GM18868 (cell line): ENCODE results near the gene TIAM2.
"Not testable (repeated sequence)": the region's sequence is repeated elsewhere in the genome, so short reads cannot be mapped to it uniquely, and the experiment has no call there.

ENCODE experiments used
- ATAC-seq: cut with Tn5 transposase; IDR thresholded peaks from one replicate; pipeline ENCODE4 v1.9.1; 2021; ENCODE audit warnings: mild to moderate bottlenecking, moderate library complexity; ENCODE audit not compliant: unreplicated experiment

TIAM2 gene

DNA sequence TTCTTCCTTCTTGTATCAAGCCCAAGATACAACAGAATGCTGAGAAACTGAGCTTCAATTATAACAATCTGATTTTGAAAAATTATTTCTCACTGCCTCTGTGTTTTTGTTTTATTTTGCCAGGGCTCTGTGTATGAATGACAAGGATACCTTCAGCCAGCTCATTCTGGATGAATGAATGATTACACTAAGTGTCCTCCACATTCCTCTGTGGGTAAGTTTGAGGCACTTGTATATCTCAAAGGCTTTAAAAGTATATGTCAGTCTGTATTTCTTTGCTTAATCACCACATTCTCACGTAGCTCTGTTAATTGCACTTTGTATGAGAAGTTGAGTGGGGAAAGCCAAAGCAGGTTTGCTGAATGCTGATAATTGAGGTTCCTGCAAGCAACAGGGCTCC lies 95.1 kb downstream of the TIAM2 start:
- ATAC-seq: no peak

DNA sequence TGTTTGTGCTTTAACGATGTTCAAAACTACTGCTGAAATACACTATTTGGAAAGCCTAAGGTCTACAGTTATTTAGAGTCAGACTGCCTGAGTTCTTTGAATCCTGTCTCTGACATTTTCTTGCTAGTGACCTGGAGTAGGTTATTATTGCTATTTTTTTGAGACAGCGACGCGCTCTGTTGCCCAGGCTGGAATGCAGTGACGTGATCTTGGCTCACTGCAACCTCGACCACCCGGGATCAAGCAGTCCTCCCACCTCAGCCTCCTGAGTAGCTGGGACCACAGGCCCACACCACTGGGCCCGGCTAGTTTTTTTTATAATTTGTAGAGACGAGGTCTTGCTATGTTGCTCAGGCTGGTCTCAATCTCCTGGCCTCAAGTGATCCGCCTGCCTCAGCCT lies 96.6 kb downstream of the TIAM2 start:
- no peak for ATAC-seq

DNA sequence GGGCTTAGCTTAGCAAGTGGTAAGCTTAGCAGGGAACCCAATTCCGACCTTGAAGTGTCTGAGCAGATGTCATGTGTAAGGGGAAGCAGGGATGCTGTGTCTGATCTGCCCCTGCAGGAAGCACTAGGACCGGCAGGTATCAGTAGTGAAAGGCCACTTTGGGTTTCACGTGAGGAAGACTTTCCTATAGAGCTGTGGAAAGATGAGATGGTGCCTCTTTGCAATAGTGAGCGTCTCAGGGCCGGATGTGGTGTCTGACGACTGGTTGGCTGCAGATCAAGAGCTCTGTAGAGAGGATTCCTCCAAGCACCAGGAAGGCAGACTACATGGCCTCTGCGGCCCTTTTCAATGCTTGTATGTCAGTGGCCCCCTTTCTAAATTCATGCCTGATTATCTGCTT lies 98.3 kb downstream of the TIAM2 start:
- ATAC-seq: no peak

DNA sequence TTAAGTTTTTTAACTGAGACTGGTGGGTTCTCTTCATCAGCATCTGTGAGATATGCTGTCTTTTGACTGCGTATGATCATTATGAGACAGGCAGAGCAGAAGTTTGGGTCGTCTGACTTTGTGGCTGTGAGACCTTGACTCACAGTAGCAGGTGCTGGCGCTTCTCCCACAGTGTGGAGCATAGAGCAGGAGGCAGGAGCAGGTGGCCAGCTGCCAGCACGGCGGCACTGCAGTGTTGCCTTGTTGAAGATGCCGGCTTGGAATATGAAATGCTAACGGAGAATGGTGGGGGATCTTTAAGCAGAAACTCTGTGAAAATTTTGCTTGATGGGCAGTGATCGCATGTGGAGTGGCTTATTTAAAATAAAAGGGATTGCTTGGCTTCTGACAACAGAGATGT lies 105.0 kb downstream of the TIAM2 start:
- ATAC-seq: no peak

DNA sequence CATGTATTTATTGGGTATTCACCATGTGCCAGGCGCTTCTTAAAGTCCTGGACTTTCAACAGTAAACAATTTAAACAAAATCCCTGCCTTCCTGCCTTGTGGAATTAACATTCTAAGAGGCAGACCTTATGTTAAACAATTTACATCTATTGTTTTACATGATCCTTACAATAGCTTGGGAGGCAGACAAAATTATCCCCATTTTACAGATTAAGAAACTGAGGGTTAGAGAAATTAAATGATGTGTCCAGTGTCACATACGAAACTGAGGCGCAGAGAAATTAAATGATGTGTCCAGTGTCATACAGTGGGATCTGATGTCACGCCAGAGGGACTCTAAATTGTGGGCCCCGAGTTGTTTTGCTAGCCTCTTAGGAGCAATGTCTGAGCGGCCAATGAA lies 105.5 kb downstream of the TIAM2 start:
- no peak for ATAC-seq

DNA sequence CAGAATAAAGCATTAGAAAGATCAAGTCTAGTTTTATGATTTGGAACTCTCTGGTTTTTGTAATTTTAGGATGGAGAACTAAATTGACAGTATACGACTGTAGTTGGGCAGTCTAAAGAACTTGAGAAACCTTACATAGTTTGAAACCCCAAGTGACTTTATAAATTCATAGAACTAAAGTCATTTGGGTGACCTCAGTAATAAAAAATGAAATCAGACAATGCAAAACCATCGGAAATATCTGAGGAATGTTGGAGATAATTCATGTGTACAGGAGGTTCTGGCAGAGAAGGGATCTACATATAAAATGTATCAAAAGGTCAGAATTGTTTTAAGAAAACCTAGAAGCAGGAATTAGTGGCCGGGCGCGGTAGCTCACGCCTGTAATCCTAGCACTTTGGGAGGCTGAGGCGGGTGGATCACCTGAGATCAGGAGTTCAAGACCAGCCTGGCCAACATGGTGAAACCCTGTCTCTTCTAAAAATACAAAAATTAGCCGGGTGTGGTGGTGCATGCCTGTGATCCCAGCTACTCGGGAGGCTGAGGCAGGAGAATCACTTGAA lies 108.0 kb downstream of the TIAM2 start:
- ATAC-seq: not testable (repeated sequence)

DNA sequence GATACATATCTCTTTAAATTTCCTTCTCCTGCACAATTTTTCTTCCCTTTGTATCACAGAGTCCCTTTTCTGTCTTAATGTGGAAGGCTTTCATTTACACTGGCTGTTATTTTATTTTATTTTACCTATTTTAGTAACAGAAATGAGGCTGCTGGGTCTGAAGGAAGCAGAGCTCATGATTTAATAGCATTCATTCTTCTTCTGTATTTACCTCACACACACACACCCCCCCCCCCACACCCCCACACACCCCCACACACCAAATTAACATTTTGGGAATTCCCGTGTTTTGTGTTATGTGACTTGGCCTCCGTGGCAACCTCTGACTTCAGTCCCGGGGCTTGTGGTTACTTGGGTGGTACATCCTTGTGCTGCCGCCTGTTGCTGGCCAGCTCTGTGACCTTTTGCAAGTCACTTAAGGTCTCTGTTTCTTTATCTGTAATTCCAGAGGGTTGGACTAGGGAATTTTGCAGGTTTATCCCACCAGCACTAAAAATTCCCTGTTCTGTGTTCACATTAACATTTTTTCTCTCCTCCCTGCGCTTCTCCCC lies 108.8 kb downstream of the TIAM2 start:
- no peak for ATAC-seq

DNA sequence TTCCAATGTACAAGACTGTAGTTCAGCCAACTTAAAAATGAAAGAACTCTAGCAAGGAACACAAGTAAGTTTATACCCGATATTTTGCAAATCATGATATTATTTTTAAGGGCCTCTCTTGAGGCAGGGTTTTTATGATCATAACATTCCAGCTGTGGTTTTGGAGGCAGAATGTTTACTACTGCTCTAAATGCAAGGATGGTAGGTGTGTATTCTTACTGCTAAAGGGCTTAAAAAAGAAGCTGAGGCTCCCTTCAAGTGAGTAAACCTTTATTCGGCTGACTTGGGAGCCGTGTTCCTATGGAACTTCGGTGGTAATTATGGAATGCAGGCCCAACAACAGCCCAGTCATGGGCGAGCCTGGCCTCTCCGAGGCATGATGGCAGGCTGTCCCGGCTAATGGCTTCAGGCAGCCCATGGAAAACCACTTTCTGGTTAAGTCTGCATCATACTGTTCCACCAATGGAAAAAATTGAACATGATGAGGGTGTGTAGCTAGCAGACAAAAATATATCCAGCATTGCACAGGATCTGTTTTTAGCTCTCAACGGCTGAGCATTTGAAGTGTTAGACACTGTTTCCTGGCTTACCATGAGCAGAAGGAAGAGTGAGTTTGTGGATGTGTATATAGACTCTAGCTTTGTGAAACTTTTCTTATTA lies 111.5 kb downstream of the TIAM2 start:
- no peak for ATAC-seq

DNA sequence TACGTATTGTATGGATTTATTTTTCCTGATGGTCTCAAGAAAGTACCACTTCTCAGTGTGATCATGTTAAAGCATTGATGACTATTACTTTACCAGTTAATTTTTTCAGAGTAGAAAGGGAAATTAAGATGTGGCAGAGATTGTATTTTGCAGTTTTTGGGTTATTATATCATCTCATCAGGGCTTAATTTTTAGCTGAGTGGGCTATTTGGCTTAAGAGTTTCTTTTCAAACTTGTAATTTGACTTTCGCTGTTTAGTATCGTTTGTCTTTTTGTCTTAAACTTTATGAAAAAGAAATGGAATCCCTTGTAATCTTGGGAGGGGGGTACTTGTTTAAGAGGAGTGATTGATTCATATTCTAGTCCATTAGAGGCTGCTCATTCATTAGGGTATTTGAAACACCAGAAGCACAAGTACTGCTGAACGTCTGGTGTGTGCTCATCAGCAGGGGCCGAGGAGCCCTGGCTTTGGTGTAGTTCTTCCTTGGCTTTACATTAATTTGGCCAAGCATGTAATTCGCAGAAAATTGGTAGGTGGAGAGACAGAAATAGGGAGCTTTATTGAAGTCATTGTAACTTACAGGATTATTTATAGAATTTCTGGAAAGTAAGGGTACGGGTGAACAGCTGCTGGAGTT lies 112.4 kb downstream of the TIAM2 start:
- ATAC-seq: no peak

DNA sequence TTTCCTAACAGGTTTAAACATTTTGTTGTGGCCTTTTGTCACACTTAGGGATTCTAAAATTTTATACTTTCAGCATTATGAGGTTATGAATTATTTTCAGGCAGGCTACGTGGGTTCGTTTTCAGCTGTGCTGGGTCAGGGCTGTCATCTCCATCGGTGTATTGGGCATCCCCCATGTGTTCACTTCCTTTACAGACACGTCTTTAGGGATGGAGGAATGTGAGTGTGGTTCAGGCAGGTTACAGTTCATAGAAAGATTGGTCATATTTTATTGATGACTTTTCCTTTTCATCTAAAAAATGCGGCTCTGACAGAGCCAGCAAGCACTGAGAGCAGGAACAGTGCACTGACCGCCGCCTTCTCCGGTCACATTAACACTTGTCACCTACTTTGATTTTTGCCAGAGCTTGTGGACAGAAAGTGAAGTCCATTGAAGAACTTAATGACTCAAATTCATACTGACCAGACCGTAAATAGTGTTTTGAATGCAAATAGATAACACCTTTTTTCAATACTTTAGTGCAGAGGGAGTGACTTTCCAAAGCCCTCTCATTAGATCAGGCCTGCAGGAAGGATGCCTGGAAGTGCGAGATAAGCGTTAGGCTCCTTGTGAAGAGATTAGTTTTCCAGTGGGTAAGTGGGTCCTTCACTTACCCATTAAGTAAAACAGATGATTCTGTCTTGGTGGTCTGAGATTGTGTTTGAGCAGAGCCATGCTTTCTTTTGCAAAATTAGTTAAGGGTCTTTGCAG lies 113.1 kb downstream of the TIAM2 start:
- no peak for ATAC-seq

DNA sequence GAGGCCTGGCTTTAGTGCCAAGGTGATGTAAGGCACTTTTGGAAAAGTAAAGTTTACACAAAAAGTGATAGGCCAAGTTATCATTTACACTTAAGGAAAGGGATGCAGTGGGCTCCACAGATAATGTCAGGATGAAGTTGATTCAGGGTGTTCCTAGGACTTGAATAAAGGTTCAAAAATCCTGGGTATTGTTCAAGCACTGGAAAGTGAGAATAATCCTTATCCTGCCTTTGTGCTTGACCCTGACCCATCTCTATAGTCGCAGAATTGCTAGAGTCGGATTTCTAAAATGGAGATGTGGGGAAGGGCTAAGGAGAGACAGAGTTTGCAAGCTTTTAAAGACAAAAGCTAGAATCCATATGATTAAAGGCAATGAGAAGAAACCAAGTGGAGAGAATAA lies 115.6 kb downstream of the TIAM2 start:
- no peak for ATAC-seq

DNA sequence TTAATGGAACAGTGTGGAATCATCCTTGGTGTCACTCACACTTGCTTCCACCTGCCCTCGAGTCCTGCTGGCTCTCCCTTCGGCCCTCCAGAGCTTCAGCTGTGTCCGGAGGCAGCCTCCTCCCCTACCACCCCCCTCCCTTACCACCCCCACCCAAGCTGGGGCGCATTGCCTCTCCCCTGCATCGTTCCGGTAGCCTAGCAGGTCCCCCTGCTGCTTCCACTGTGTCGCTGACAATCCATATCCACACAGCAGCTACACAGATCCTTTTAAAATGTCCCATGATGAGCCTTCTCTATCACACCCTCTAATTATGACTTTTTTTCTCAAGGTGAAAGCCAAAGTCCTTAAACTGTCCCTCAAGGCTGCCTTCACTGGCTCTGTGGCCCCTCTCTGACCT lies 117.6 kb downstream of the TIAM2 start:
- ATAC-seq: no peak

DNA sequence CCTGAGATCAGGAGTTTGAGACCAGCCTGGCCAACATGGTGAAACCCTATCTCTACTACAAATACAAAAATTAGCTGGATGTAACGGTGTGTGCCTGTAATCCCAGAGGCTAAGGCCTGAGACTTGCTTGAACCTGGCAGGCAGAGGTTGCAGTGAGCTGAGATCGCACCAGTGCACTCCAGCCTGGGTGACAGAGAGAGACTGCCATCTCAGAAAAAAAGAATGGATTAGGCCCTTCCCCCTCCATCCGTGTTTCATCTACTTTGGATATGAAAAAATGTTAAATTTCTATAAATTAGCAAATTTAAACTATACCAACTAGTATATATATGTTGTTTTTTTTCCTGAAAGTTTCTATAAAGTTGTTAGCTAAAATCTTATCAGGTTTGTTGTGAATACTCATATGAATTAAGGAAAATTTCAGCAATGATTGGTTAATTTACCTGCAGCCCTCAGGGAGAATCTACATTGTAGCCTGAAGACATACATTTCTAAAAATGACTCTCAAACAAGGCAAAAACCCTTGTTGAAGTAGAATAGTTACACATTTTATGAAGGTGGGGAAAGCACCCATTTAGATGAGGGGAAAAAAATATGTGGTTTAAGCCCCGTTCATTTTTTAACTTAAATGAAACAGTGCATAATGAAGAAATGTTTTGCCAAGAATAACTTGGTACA lies 120.9 kb downstream of the TIAM2 start:
- ATAC-seq: peak; percentile 52

DNA sequence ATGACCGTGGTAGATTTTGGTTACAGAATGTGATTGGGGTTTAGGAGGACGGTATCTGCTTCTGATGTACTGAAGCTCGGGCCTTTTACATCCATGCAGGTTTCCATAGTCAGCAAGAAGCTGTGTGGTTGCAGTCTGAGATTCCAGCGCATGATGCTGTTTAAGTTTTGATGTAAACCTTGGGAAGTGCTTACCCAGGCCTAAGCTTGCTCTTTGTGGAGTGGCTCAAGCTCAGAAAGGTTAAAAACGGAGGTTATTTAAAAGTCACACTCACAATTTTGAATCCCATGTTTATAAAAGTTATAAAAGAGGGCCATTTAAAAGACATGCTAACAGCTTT lies 121.4 kb downstream of the TIAM2 start:
- no peak for ATAC-seq

DNA sequence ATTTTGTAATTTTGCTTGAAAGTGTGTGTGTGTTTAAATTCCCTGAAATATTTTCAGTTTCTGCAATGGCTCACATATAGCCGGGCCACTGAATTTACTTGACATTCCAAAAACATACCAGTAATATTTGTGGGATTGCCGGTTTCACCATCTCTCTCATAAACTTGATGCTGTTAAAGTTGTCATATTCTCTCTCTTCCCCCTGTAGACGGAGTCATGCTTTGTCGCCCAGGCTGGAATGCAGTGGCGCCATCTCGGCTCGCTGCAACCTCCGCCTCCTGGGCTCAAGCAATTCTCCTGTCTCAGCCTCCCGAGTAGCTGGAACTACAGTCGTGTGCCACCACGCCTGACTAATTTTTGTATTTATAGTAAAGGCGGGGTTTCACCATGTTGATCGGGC lies 122.1 kb downstream of the TIAM2 start:
- ATAC-seq: no peak

DNA sequence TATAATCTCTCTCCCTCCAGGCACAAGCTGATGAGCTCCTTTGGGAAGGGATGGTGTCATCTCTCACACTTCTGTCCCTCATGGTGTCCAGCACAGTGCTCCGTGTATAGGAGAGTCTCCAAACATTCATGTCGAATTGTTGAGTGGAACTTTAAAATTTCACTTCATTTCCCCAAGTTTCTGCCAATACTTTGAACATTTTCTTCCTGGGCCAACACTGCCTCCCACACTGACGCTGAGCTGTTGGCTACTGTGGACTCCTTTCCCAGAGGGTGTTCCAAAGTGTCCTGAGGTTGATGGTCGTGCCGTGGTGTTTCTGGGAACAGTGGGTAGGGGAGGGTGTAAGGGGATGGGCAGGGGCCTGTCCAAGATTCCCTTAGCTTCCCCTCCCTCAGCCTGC lies 122.7 kb downstream of the TIAM2 start:
- no peak for ATAC-seq

DNA sequence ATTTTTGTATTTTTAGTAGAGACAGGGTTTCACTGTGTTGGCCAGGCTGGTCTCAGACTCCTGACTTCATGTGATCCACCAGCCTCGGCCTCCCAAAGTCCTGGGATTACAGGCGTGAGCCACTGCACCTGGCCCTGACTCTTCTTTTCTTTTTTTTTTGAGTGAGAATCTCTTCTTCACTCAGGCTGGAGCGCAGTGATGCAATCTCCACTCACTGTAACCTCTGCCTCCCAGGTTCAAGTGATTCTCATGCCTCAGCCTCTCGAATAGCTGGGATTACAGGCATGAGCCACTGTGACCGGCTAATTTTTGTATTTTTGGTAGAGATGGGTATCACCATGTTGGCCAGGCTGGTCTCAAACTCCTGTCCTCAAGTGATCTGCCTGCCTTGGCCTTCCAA lies 124.1 kb downstream of the TIAM2 start:
- ATAC-seq: not testable (repeated sequence)

DNA sequence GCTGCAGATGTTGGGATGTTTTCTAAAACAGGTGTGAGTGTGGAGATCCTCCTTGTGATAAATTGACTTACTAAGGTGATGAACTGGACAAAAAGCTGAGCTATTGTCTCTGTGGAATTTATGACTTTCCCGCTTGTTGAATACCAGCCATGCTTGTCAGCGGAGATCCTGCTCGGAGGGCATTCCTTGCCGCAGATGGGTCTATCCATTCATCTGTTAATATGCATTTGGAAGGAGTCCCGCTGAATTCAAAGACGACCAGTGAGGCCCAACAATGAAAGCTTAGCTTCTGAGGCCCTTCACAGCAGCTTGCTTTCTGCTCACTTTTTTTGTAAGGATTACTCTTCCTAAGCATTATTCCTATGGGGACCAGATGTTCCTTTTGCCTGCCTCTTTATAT lies 124.9 kb downstream of the TIAM2 start:
- no peak for ATAC-seq

DNA sequence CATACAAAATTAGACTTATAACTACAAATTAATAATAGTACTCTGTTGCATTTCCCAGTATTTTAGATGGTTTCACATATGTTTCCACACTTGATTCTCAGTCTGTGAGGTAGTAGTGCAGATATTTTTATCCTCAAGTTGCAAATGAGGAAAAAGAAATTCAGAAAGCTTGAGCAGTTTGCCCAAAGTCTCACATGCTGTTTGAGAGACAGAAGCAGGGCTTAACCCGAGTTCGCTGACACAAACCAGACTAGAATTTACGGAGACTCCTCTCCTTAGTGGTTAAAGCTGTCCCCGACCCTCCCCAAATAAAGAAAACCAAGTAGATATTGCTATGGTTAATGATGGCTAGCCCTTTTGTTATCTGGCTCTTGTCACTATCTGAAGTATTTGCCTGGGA lies 126.2 kb downstream of the TIAM2 start:
- ATAC-seq: no peak

DNA sequence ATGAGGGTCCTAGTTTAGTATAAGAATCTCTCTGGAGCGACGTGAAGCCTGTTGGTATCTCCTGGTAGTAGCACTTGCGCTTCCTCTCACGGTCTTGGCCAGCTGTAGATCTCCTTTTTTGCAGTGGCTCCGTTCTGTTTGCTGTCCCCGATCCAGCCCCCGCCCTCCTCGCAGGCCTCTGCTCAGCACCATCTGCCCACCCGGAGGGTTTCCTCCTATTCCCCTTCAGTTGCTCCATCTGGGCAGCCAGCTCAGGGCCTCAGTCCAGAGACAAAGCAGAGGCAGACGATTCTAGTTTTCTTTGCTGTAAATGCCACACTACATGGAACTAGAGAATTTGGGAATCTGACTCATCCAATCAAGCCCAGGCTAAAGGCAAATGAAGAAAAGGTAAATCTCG lies 126.6 kb downstream of the TIAM2 start:
- no peak for ATAC-seq
